ENCODE measurements around the gene TUBG2.

- TF ChIP-seq CTCF (IDR thresholded peaks at IDR 0.05; ENCODE audit: low read depth, low read length): no peak
- no peak for TF ChIP-seq POLR2A (IDR thresholded peaks at IDR 0.05; ENCODE audit: extremely low read depth, insufficient read length)
- TF ChIP-seq MYC (IDR thresholded peaks at IDR 0.05; ENCODE audit: low read depth, low read length): no peak
Measured at GRCh38 chr17:42708588-42708987, 49.5 kb downstream of the TUBG2 start.
